AG09319 (cell line): ENCODE measurements around the gene TMED8.
"Not testable (repeated sequence)": the region's sequence is repeated elsewhere in the genome, so short reads cannot be mapped to it uniquely, and the experiment has no call there.

Experiments
- DNase-seq: peaks from one replicate; pipeline ENCODE4 v3.0.0-alpha.2; 2010; ENCODE audit warnings: low read depth; ENCODE audit errors: extremely low read depth
- TF ChIP-seq, protein P1 (sequence below): IDR thresholded peaks from 2 replicates; pipeline ENCODE4 v1.5.1; 2011; ENCODE audit warnings: low read depth, mild to moderate bottlenecking, inconsistent platforms, low read length, moderate library complexity

Gene TMED8

DNA sequence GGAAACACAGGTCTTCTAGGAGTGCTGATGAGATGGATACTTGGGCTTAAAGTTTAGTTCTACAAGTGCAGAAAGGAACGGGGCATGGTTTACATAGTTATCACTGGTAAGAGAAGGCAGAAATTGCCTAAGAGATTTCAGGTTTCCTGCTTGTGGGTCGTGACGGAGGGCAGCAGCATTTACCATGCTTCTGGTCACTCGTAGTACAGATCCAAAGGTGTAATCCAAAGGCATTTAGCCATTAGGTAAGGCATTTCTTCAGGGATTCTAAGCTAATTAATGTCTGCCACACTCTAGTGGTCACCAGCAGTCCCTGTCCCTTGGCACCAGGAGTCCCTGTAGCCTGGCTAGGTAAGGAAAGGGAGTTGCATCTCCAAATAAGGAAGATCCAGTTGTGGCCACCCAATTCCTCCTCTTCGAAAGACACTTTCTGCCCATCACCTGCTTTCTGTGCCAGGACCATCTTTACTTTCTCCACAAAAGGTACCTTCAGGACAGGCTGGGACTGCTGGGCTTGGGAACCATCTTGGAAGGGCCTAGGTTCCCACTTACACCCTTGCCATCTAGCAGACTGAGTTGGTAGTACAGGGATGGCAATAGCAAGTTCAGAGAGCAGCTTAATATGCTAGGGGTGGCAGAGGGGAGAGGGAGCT, 54.5 kb downstream of the TMED8 start:
- DNase-seq = no peak

DNA sequence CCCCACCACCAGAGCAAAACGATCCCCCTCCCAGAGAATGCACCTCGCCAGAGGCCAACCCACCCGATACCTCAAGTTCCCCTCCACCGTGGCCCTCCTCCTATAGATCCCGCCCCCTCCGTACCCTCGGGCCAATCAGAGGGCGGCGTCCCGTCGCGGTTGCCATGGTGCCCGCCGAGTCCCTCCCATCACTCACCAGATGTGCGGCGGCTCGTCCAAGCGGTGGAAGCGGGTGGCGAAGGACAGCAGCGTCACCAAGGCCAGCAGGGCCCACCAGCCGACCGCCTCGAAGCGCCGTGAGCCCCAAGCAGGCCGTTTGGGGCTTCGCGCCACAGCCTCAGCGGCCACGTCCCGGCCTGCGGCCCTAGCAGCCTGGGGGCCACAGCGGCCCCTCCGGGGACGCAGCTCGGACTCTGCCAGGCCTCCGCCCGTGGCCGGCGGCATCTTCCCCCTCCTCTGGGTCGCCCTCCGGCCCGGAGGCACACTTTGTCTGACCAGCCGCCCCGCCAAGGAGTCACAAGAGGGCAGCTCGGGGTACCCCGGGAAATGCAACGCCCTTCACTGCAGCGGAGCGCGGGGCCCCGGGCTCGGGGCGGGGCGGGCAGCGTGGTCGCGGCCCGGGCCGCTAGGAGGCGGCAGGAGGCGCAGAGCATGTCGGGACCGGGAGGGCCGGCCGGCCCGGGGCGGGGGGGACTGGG, 56.5 kb downstream of the TMED8 start, which contains the start of gene POMT2:
POMT2 (minus strand) TSS at position 646 of the 698 bp plus-strand sequence; CDS start at position 444, 202 bp downstream.
- TF ChIP-seq, protein P1, sequence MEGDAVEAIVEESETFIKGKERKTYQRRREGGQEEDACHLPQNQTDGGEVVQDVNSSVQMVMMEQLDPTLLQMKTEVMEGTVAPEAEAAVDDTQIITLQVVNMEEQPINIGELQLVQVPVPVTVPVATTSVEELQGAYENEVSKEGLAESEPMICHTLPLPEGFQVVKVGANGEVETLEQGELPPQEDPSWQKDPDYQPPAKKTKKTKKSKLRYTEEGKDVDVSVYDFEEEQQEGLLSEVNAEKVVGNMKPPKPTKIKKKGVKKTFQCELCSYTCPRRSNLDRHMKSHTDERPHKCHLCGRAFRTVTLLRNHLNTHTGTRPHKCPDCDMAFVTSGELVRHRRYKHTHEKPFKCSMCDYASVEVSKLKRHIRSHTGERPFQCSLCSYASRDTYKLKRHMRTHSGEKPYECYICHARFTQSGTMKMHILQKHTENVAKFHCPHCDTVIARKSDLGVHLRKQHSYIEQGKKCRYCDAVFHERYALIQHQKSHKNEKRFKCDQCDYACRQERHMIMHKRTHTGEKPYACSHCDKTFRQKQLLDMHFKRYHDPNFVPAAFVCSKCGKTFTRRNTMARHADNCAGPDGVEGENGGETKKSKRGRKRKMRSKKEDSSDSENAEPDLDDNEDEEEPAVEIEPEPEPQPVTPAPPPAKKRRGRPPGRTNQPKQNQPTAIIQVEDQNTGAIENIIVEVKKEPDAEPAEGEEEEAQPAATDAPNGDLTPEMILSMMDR = no peak; the same call in 1 of the 2 replicates
- DNase-seq = peak; percentile 52

More for the DNA sequence above, 54.5 kb downstream of the TMED8 start:
- TF ChIP-seq, protein P1 = no peak

DNA sequence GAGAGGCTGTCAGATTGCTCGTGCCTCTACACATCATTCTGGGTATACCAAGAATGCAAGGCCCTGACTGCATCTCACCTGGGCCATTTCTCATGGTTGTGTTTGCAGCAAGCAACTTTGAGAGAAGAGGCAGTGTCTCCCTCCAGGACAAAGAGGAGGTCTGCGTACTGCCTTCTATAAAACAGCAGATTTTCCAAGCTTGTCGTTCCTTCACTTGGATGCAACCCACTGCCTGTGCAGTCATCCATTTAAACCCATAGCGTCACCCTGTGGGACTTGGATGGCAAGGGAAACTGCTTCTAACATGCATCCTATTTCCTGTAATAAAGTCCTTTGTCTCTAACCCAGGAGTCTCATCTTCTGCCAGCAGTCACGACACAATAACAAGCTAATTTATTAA, 57.5 kb downstream of the TMED8 start:
- TF ChIP-seq, protein P1 = no peak

DNA sequence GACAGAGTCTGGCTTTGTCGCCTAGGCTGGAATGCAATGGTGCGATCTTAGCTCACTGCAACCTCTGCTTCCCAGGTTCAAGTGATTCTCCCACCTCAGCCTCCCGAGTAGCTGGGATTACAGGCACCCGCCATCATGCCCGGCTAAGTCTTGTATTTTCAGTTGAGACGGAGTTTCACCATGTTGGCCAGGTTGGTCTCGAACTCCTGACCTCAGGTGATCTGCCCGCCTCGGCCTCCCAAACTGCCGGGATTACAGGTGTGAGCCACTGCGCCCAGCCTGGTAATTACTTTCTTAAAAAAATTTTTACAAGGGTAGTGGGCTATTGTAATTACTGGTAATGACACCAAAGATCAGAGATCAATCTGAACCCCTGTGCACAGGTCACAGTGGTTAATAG, 58.1 kb downstream of the TMED8 start:
- not testable (repeated sequence) for DNase-seq

More for the DNA sequence above, 57.5 kb downstream of the TMED8 start:
- no peak for DNase-seq

DNA sequence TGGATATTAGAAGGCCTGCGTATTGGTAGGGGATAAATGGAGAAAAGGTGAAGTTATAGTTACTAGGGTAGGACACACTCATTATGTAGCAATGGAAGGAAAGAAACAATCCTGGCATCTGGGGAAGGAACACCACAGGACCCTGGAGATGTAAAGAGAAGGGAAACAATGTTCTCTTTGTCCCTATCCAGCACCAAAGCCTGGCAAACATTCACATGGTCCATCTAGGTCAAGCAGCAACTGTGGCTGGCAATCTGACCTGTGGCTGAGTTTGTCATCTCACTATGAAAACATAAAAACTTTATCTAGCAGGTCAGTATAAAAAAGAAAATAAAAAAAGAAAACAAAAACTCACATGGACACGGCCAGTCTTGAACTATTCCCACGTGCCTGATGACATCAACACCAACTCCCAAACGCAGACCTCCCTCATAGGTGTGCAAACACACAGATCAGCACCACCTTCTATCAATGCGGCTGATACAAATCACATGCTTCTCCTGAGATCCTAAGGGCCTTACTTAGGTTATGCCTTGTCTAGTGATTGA, 58.8 kb downstream of the TMED8 start:
- TF ChIP-seq, protein P1 = no peak
- DNase-seq = no peak

DNA sequence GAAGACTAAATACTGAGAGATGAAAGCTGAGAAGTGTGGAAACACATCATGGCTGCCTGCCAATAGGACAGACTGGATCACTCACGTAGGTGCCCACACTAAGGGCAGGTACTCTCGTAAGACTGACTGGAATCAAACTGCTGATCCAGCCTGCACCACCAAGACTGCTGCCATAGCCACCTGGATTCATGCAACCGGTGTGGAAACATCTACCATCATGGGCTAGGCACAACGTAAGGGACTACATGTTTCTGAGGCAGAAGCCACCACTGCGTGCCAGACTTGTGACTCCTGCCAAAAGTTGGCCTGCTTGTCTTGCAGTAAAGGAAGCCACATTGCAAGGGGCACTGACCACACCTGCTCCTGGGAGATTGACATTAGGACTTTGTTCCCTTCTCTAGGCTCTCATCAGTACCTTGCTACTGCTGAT, 60.0 kb downstream of the TMED8 start:
- no peak for DNase-seq
- TF ChIP-seq, protein P1 = no peak

DNA sequence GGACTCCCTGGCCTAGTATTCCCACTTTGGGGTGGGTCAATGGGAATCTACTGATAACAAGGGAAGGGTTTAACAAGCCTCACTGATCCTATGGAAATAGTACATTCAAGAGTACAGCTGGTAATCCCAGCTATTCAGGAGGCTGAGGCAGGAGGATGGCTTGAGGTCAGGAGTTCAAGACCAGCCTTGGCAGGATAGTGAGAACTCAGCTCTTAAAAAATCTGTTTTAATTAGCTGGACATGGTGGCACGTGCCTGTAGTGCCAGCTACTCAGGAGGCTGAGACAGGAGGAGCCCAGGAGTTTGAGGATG, 60.7 kb downstream of the TMED8 start:
- DNase-seq = no peak
- TF ChIP-seq, protein P1 = no peak
